H9 (cell line): ENCODE results near the gene DDX25. TPM values are rescaled to one million over a fixed set of nuclear protein-coding genes. Genes with fewer than 3 reads are reported as not detected.

Source experiments
- DNase-seq: peaks from one replicate; pipeline ENCODE4 v3.0.0-alpha.2; 2017
- H2AFZ ChIP-seq: one replicate; pipeline ENCODE4 v1.6.1; 2013; ENCODE audit warnings: mild to moderate bottlenecking, low read length, control low read depth, moderate library complexity
- H2AK5ac ChIP-seq: 2 replicates; pipeline ENCODE4 v1.6.1; 2013; ENCODE audit warnings: low read length, control low read depth, mixed read lengths; ENCODE audit not compliant: insufficient read length
- H2BK120ac ChIP-seq: one replicate; pipeline ENCODE4 v1.6.1; 2013; ENCODE audit warnings: low read depth, mild to moderate bottlenecking, low read length, control low read depth, inconsistent platforms; ENCODE audit not compliant: poor library complexity, severe bottlenecking
- H2BK12ac ChIP-seq: 2 replicates; pipeline ENCODE4 v1.6.1; 2013; ENCODE audit warnings: low read length, control low read depth, mixed read lengths, low read depth; ENCODE audit not compliant: insufficient read length
- H2BK15ac ChIP-seq: 2 replicates; pipeline ENCODE4 v1.6.1; 2013; ENCODE audit warnings: low read depth, low read length, control low read depth
- H2BK20ac ChIP-seq: one replicate; pipeline ENCODE4 v1.6.1; 2013; ENCODE audit warnings: low read depth, mild to moderate bottlenecking, low read length, control low read depth, inconsistent platforms; ENCODE audit not compliant: poor library complexity, severe bottlenecking
- H2BK5ac ChIP-seq: 2 replicates; pipeline ENCODE4 v1.6.1; 2013; ENCODE audit warnings: low read length, control low read depth, mixed read lengths; ENCODE audit not compliant: insufficient read length
- H3K14ac ChIP-seq: 2 replicates; pipeline ENCODE4 v1.6.1; 2013; ENCODE audit warnings: low read length, control low read depth; ENCODE audit not compliant: insufficient read depth
- H3K18ac ChIP-seq: 2 replicates; pipeline ENCODE4 v1.6.1; 2013; ENCODE audit warnings: low read depth, mild to moderate bottlenecking, mixed read lengths, low read length, control low read depth; ENCODE audit not compliant: insufficient read length
- H3K23ac ChIP-seq: 2 replicates; pipeline ENCODE4 v1.6.1; 2013; ENCODE audit warnings: low read length, control low read depth, mixed read lengths, low read depth; ENCODE audit not compliant: insufficient read length
- H3K23me2 ChIP-seq: 2 replicates; pipeline ENCODE4 v1.6.1; 2013; ENCODE audit warnings: low read depth, mild to moderate bottlenecking, mixed read lengths, low read length, control low read depth; ENCODE audit not compliant: insufficient read length, poor library complexity, severe bottlenecking
- H3K27ac ChIP-seq: 2 replicates; pipeline ENCODE4 v1.5.1; 2013; ENCODE audit warnings: low read length, control low read depth, mixed read lengths, low read depth; ENCODE audit not compliant: insufficient read length
- H3K27me3 ChIP-seq: 2 replicates; pipeline ENCODE4 v1.6.1; 2013; ENCODE audit warnings: low read length, control low read depth, inconsistent platforms; ENCODE audit not compliant: insufficient read depth
- H3K4ac ChIP-seq: 2 replicates; pipeline ENCODE4 v1.6.1; 2013; ENCODE audit warnings: low read depth, mild to moderate bottlenecking, control low read depth, inconsistent platforms, low read length, moderate library complexity
- H3K4me1 ChIP-seq: 2 replicates; pipeline ENCODE4 v1.6.1; 2013; ENCODE audit warnings: low read length, control low read depth, inconsistent platforms; ENCODE audit not compliant: insufficient read depth
- H3K4me2 ChIP-seq: 2 replicates; pipeline ENCODE4 v1.6.1; 2013; ENCODE audit warnings: low read length, control low read depth, mixed read lengths; ENCODE audit not compliant: insufficient read length, insufficient read depth
- H3K56ac ChIP-seq: 2 replicates; pipeline ENCODE4 v1.6.1; 2013; ENCODE audit warnings: low read depth, mild to moderate bottlenecking, mixed read lengths, low read length, control low read depth; ENCODE audit not compliant: insufficient read length
- H3K79me1 ChIP-seq: 2 replicates; pipeline ENCODE4 v1.6.1; 2013; ENCODE audit warnings: low read depth, mild to moderate bottlenecking, moderate library complexity, low read length, control low read depth, inconsistent platforms; ENCODE audit not compliant: insufficient read depth, poor library complexity, severe bottlenecking
- H3K79me2 ChIP-seq: 2 replicates; pipeline ENCODE4 v1.6.1; 2013; ENCODE audit warnings: low read length, control low read depth, inconsistent platforms; ENCODE audit not compliant: insufficient read depth
- H3K9ac ChIP-seq: 2 replicates; pipeline ENCODE4 v1.6.1; 2013; ENCODE audit warnings: low read length, control low read depth, mixed read lengths; ENCODE audit not compliant: insufficient read length; ENCODE audit errors: extremely low read depth
- H3K9me3 ChIP-seq: one replicate; pipeline ENCODE4 v1.6.1; 2013; ENCODE audit warnings: low read depth, low read length, inconsistent platforms; ENCODE audit not compliant: control insufficient read depth
- H3T11ph ChIP-seq: one replicate; pipeline ENCODE4 v1.6.1; 2013; ENCODE audit warnings: mild to moderate bottlenecking, low read length, control low read depth, inconsistent platforms
- H4K20me1 ChIP-seq: one replicate; pipeline ENCODE4 v1.6.1; 2013; ENCODE audit not compliant: control insufficient read depth, insufficient read length, insufficient read depth
- H4K5ac ChIP-seq: 2 replicates; pipeline ENCODE4 v1.6.1; 2013; ENCODE audit warnings: low read depth, mild to moderate bottlenecking, mixed read lengths, low read length, control low read depth; ENCODE audit not compliant: insufficient read length
- H4K8ac ChIP-seq: replicated peaks from 2 replicates; pipeline ENCODE4 v1.6.1; 2013; ENCODE audit warnings: low read length, control low read depth, mixed read lengths, low read depth; ENCODE audit not compliant: insufficient read length
- H4K91ac ChIP-seq: 2 replicates; pipeline ENCODE4 v1.6.1; 2013; ENCODE audit warnings: low read depth, mild to moderate bottlenecking, moderate library complexity, mixed read lengths, low read length, control low read depth; ENCODE audit not compliant: insufficient read length
- H3K27ac Mint-ChIP-seq, 3 experiments: 2 replicates in 2 of 3; 3 replicates in 1 of 3; pipeline ENCODE4 v1.8.0; 2020 to 2021; ENCODE audit warnings: mixed read lengths in 3 of 3, mild to moderate bottlenecking in 1 of 3, moderate library complexity in 1 of 3
- H3K27me3 Mint-ChIP-seq: 2 replicates; pipeline ENCODE4 v1.8.0; 2021; ENCODE audit warnings: low read depth, mild to moderate bottlenecking, moderate library complexity, mixed read lengths
- H3K36me3 Mint-ChIP-seq, 3 experiments: 2 replicates in 2 of 3; 3 replicates in 1 of 3; pipeline ENCODE4 v1.8.0; 2020 to 2021; ENCODE audit warnings: low read depth in 3 of 3, mixed read lengths in 3 of 3; ENCODE audit not compliant: insufficient read depth in 1 of 3
- H3K4me1 Mint-ChIP-seq, 2 experiments: 2 replicates each; pipeline ENCODE4 v1.8.0; 2020; ENCODE audit warnings: mixed read lengths in 2 of 2
- H3K4me3 Mint-ChIP-seq, 2 experiments: 2 replicates in 1 of 2; 3 replicates in 1 of 2; pipeline ENCODE4 v1.8.0; 2020 to 2021; ENCODE audit warnings: mild to moderate bottlenecking in 2 of 2, mixed read lengths in 2 of 2, moderate library complexity in 1 of 2
- H3K9me3 Mint-ChIP-seq, 2 experiments: 2 replicates in 1 of 2; 3 replicates in 1 of 2; pipeline ENCODE4 v1.8.0; 2020; ENCODE audit warnings: mild to moderate bottlenecking in 2 of 2, mixed read lengths in 2 of 2, moderate library complexity in 1 of 2
- CTCF ChIP-seq: fragments of 200-600 bp; sonication (generic); conservative IDR thresholded peaks from 3 replicates; pipeline ENCODE4 v1.8.0; 2021; ENCODE audit warnings: antibody characterized with exemption, mild to moderate bottlenecking
- WGBS: extraction: QIAGEN DNeasy Blood & Tissue Kit; methylation state at CpG from one replicate; pipeline ENCODE4 v1.1.7; 2013; ENCODE audit warnings: missing lambda C conversion rate, low lambda C conversion rate, mixed read lengths; ENCODE audit not compliant: insufficient read length; ENCODE audit errors: extremely low coverage; 5-methylcytosine and 5-hydroxymethylcytosine counted together
- total RNA-seq: library from RNA; stranded (reverse); gene quantifications from 2 replicates; pipeline ENCODE4 v1.2.1, GENCODE V29; 2021

Gene DDX25
- total RNA-seq, 1 experiment from 2014 or later, result 6.9 TPM

GRCh38 chr11:125929445-125930075 lies 25.3 kb downstream of the DDX25 start:
- peaks cover 10% of the 10 kb centered on the region for H3K27me3 Mint-ChIP-seq
- TF ChIP-seq CTCF, result no peak

More at GRCh38 chr11:125929445-125930075, 25.3 kb downstream of the DDX25 start:
- H3K4ac ChIP-seq, result no peak overlapping the region
- no peaks in the 10 kb centered on the region for H3K79me2 ChIP-seq
- H3K36me3 Mint-ChIP-seq, result no peaks in the 10 kb centered on the region
- H3K18ac ChIP-seq, result no peak overlapping the region
- no peak overlapping the region for H3T11ph ChIP-seq
- no peak overlapping the region for H3K4me2 ChIP-seq
- no peak overlapping the region for H2BK20ac ChIP-seq
- DNase-seq, result no peak
- no peak overlapping the region for H2AFZ ChIP-seq
- H3K27ac Mint-ChIP-seq, result no peak overlapping the region
- no CpG with 5 or more reads among the region's 9 CpGs for WGBS
- H4K5ac ChIP-seq, result no peak overlapping the region
- H3K9me3 ChIP-seq, result no peaks in the 10 kb centered on the region
- no peaks in the 10 kb centered on the region; a peak in 1 of 5 replicates for H3K9me3 Mint-ChIP-seq
- H4K8ac ChIP-seq, result no peak overlapping the region
- no peak overlapping the region for H4K91ac ChIP-seq
- H3K4me3 Mint-ChIP-seq, result no peak overlapping the region
- H2BK12ac ChIP-seq, result no peak overlapping the region
- H3K9ac ChIP-seq, result no peak overlapping the region
- peaks cover 6% of the 10 kb centered on the region; the same call in 1 of the 2 replicates for H3K4me1 ChIP-seq
- no peaks in the 10 kb centered on the region for H4K20me1 ChIP-seq
- no peak overlapping the region for H2BK5ac ChIP-seq
- no peak overlapping the region for H2BK15ac ChIP-seq
- no peak overlapping the region for H2BK120ac ChIP-seq
- H3K23me2 ChIP-seq, result no peaks in the 10 kb centered on the region
- H3K27ac ChIP-seq, result no peak overlapping the region
- H2AK5ac ChIP-seq, result no peak overlapping the region
- no peaks in the 10 kb centered on the region for H3K79me1 ChIP-seq
- no peak overlapping the region for H3K23ac ChIP-seq
- H3K14ac ChIP-seq, result no peak overlapping the region
- H3K27me3 ChIP-seq, result no peaks in the 10 kb centered on the region
- H3K4me1 Mint-ChIP-seq, result peaks cover 35 to 50% of the 10 kb centered on the region in 2 experiments
- H3K56ac ChIP-seq, result no peak overlapping the region
